ENCODE results near the gene EMX2. TPM values are rescaled to one million over a fixed set of nuclear protein-coding genes. Genes with fewer than 3 reads are reported as not detected.

Gene EMX2
- polyA plus RNA-seq, 3 donors = not detected

GRCh38 chr10:117587036-117587435 is 44.5 kb downstream of the EMX2 start:
- Mint-ChIP-seq H3K4me3 (no peak overlapping the region), H3K9me3 (peaks cover 0 to 15% (median 0%) of the 10 kb centered on the region in 7 donors), H3K4me1 (no peaks in the 10 kb centered on the region), H3K36me3 (no peaks in the 10 kb centered on the region), H3K27ac (no peak overlapping the region), H3K27me3 (ENCODE audit: low read depth in 3 of 3) (peaks cover 2 to 10% (median 9%) of the 10 kb centered on the region in 3 donors)
- TF ChIP-seq CTCF (IDR thresholded peaks at IDR 0.05) = no peak
- 85% methylated on average over 3 of the region's 5 CpGs for WGBS (ENCODE audit: insufficient coverage)
- no peak for DNase-seq
- no peaks in the 10 kb centered on the region for H3K79me2 ChIP-seq (ENCODE audit: insufficient read depth, low read length)
- intact Hi-C loops (cut with micrococcal nuclease) = no loop called here
- no peak overlapping the region for H3K4me2 ChIP-seq (replicated peaks; ENCODE audit: extremely low read depth, low read length, poor library complexity, severe bottlenecking)
- H3K9me3 ChIP-seq (replicated peaks in 1 of 2; ENCODE audit: control insufficient read depth in 1 of 2, insufficient read depth in 1 of 2, low read length in 2 of 2) = no peaks in the 10 kb centered on the region
- no peaks in the 10 kb centered on the region for H3K27me3 ChIP-seq (ENCODE audit: control insufficient read depth in 2 of 2, insufficient read depth in 2 of 2, low read length in 2 of 2)
- H4K20me1 ChIP-seq (ENCODE audit: insufficient read depth, low read length) = no peaks in the 10 kb centered on the region
- H3K9ac ChIP-seq (ENCODE audit: insufficient read depth, low read length, poor library complexity, severe bottlenecking) = no peak overlapping the region
- H3K4me3 ChIP-seq (replicated peaks in 1 of 3; ENCODE audit: low read depth in 2 of 3, low read length in 3 of 3) = no peak overlapping the region
- no peak overlapping the region for H3K27ac ChIP-seq (ENCODE audit: low read depth in 1 of 2, low read length in 2 of 2)
- no peak overlapping the region for H2AFZ ChIP-seq (ENCODE audit: insufficient read depth, low read depth, low read length, poor library complexity, severe bottlenecking)
- H3K36me3 ChIP-seq (replicated peaks in 1 of 2; ENCODE audit: control insufficient read depth in 1 of 2, insufficient read depth in 2 of 2, low read length in 2 of 2) = no peaks in the 10 kb centered on the region
- H3K4me1 ChIP-seq (ENCODE audit: control insufficient read depth in 1 of 2, insufficient read depth in 2 of 2, low read length in 2 of 2) = no peaks in the 10 kb centered on the region

GRCh38 chr10:117590101-117590875 is 47.7 kb downstream of the EMX2 start:
- Mint-ChIP-seq H3K4me3 (no peak overlapping the region), H3K9me3 (peaks cover 0 to 12% (median 0%) of the 10 kb centered on the region in 7 donors), H3K27me3 (ENCODE audit: low read depth in 3 of 3) (peaks cover 2 to 10% (median 7%) of the 10 kb centered on the region in 3 donors), H3K36me3 (no peaks in the 10 kb centered on the region), H3K27ac (no peak overlapping the region), H3K4me1 (no peaks in the 10 kb centered on the region)
- no peak for DNase-seq
- H2AFZ ChIP-seq (ENCODE audit: insufficient read depth, low read depth, low read length, poor library complexity, severe bottlenecking) = no peak overlapping the region
- H3K4me1 ChIP-seq (ENCODE audit: control insufficient read depth in 1 of 2, insufficient read depth in 2 of 2, low read length in 2 of 2) = no peaks in the 10 kb centered on the region
- 85% methylated on average over 3 of the region's 8 CpGs for WGBS (ENCODE audit: insufficient coverage)
- H3K27me3 ChIP-seq (ENCODE audit: control insufficient read depth in 2 of 2, insufficient read depth in 2 of 2, low read length in 2 of 2) = peaks cover 0 to 2% of the 10 kb centered on the region in 2 donors
- H3K9ac ChIP-seq (ENCODE audit: insufficient read depth, low read length, poor library complexity, severe bottlenecking) = no peak overlapping the region
- no peak for TF ChIP-seq CTCF (IDR thresholded peaks at IDR 0.05)
- no peaks in the 10 kb centered on the region for H3K36me3 ChIP-seq (replicated peaks in 1 of 2; ENCODE audit: control insufficient read depth in 1 of 2, insufficient read depth in 2 of 2, low read length in 2 of 2)
- no peaks in the 10 kb centered on the region for H3K79me2 ChIP-seq (ENCODE audit: insufficient read depth, low read length)
- H4K20me1 ChIP-seq (ENCODE audit: insufficient read depth, low read length) = no peaks in the 10 kb centered on the region
- H3K9me3 ChIP-seq (replicated peaks in 1 of 2; ENCODE audit: control insufficient read depth in 1 of 2, insufficient read depth in 1 of 2, low read length in 2 of 2) = no peaks in the 10 kb centered on the region
- no peak overlapping the region for H3K4me2 ChIP-seq (replicated peaks; ENCODE audit: extremely low read depth, low read length, poor library complexity, severe bottlenecking)
- H3K4me3 ChIP-seq (replicated peaks in 1 of 3; ENCODE audit: low read depth in 2 of 3, low read length in 3 of 3) = no peak overlapping the region
- no peak overlapping the region for H3K27ac ChIP-seq (ENCODE audit: low read depth in 1 of 2, low read length in 2 of 2)
- intact Hi-C loops (cut with micrococcal nuclease) = no loop called here

All from CD14-positive monocyte (primary cell).